ENCODE results near the gene FAM13A.
A peak's percentile ranks its signal among the peaks of the same experiment; 100 is the strongest.

FAM13A gene

DNA sequence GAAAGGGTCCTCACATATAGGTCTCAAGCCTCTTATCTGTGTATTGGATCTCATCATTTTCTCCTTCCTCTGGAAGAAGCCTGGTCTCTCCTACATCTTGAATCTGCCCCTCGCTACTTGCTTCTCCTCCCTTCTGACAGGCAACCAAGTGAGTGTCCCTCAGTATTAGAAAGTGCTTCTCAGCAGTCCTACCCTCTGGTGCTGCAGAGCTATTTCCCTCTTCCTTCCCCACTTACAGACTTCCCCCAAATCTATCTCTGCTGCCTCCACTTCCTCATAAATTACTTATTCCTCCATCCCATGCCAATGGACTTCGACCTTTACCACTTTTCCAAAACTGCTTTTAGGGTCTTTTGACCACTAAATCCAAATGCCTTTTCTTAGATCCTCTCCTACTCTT, 230.2 kb downstream of the FAM13A start:
- in situ Hi-C loops (cut with HindIII; ENCODE audit: low sequenced_read_pairs) = no loop called here
- TF ChIP-seq CTCF (IDR thresholded peaks at IDR 0.05; ENCODE audit: low read depth, low read length, missing control alignments) = no peak
- no peak overlapping the region for H3K4me3 ChIP-seq (ENCODE audit: low read depth, low read length)
- DNase-seq (ENCODE audit: low read depth) = no peak

- TF ChIP-seq CTCF (IDR thresholded peaks at IDR 0.05; ENCODE audit: low read depth, low read length, missing control alignments) = no peak
- in situ Hi-C loops (cut with HindIII; ENCODE audit: low sequenced_read_pairs) = no loop called here
- H3K4me3 ChIP-seq (ENCODE audit: low read depth, low read length) = no peak overlapping the region
- no peak for DNase-seq (ENCODE audit: low read depth)
These were observed 231.1 kb downstream of the FAM13A start for GRCh38 chr4:88825931-88826330.

- peak overlapping the region; percentile 56 for H3K4me3 ChIP-seq (ENCODE audit: low read depth, low read length)
- peak; percentile 89 for DNase-seq (ENCODE audit: low read depth)
- in situ Hi-C loops (cut with HindIII; ENCODE audit: low sequenced_read_pairs) = loop anchor here (25.0 kb wide), 1 partner anchor 189 kb away; no protein-coding TSS in a partner anchor
- TF ChIP-seq CTCF (IDR thresholded peaks at IDR 0.05; ENCODE audit: low read depth, low read length, missing control alignments) = no peak
These were observed 233.7 kb downstream of the FAM13A start for GRCh38 chr4:88823058-88823919.

- no peak for DNase-seq (ENCODE audit: low read depth)
- TF ChIP-seq CTCF (IDR thresholded peaks at IDR 0.05; ENCODE audit: low read depth, low read length, missing control alignments) = no peak
- peak overlapping the region; percentile 56 for H3K4me3 ChIP-seq (ENCODE audit: low read depth, low read length)
- in situ Hi-C loops (cut with HindIII; ENCODE audit: low sequenced_read_pairs) = loop anchor here (25.0 kb wide), 1 partner anchor 190 kb away; no protein-coding TSS in a partner anchor
These were observed 234.8 kb downstream of the FAM13A start for GRCh38 chr4:88822034-88822789.

DNA sequence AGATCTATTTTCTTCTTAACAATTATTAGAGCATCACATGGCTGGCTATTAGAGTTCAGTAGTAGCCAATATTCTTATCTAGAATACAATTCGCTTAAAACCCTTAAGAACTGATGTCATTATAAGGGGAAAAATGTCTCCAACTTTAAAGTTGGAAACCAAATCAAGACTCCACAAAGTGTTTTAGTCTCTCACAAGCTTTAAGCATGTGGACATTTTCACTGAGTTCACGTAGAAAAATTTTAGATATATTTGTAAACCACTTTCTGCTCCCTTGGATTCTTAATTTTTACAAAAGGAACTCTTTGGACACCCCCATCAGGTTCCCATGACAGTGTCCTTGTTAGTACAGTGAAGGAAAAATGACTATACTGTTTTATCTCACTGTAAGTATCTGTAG, 235.5 kb downstream of the FAM13A start:
- DNase-seq (ENCODE audit: low read depth) = no peak
- in situ Hi-C loops (cut with HindIII; ENCODE audit: low sequenced_read_pairs) = loop anchor here (25.0 kb wide), 1 partner anchor 191 kb away; no protein-coding TSS in a partner anchor
- no peak for TF ChIP-seq CTCF (IDR thresholded peaks at IDR 0.05; ENCODE audit: low read depth, low read length, missing control alignments)
- H3K4me3 ChIP-seq (ENCODE audit: low read depth, low read length) = peak overlapping the region; percentile 56

DNA sequence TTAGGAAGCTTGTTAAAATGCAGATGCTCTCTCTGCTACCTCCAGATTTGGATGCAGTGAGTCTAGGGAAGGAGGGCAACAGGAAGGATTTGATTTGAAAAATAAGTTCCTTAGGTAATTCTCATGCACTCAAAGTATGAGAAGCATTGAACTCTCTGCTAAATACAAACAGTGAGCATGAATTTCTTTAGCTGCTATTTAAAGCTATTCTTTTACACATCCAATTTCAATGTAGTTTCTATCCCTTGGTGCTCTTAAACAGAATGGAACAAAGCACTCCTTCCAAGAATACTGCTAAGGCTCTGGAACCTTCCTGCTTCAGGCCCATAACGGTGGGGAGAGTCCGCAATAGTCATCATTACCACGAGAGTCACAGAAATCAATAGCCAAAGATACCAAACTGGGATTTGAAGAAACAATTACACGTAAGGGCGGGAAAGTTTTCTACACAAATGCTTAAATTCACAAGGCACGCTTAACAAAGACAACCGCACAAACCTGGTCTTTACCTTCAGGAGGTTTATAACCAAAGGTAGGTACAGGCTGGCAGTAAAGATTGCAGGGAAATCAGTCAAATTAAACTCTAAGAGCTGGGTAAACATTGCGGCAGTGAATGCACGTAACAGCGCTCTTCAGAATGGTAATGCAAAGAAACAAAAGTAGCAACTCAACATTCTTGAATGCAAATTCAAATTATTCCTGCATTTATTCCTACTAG, 236.1 kb downstream of the FAM13A start:
- in situ Hi-C loops (cut with HindIII; ENCODE audit: low sequenced_read_pairs) = loop anchor here (25.0 kb wide), 1 partner anchor 191 kb away; no protein-coding TSS in a partner anchor
- DNase-seq (ENCODE audit: low read depth) = no peak
- no peak for TF ChIP-seq CTCF (IDR thresholded peaks at IDR 0.05; ENCODE audit: low read depth, low read length, missing control alignments)
- H3K4me3 ChIP-seq (ENCODE audit: low read depth, low read length) = peak overlapping the region; percentile 56

Measured in astrocyte of the cerebellum (primary cell).